PC-9 (cell line): ENCODE data around the gene EPM2AIP1. TPM values are rescaled to one million over a fixed set of nuclear protein-coding genes. Genes with fewer than 3 reads are reported as not detected.

ENCODE experiments used
- BruUV-seq: library from RNA; stranded (reverse); fragments of 400-500 nt; replicated peaks from 2 replicates; lab custom pipeline; 2021; lab: Mats Ljungman, UMichigan
- CTCF ChIA-PET: fragments of 300-600 bp; sonication (Branson Sonifier 250); formaldehyde crosslinking; loops from one replicate; lab custom pipeline; 2022; ENCODE audit warnings: antibody characterized with exemption; lab: Charles Lee
- POLR2A ChIA-PET: fragments of 300-600 bp; sonication (Branson Sonifier 250); formaldehyde crosslinking; loops from one replicate; lab custom pipeline; 2022; ENCODE audit warnings: antibody characterized with exemption; ENCODE audit not compliant: unreplicated experiment; lab: Charles Lee
- DNase-seq, 2 experiments: peaks; one replicate each; pipeline versions ENCODE4 v3.0.0 to v3.0.0-alpha.2; 2015 to 2022; ENCODE audit warnings: mixed read lengths in 1 of 2
- H2AFZ ChIP-seq: fragments of 200-600 bp; sonication (generic); 2 replicates; pipeline ENCODE4 v1.8.1; 2017; ENCODE audit warnings: antibody characterized with exemption
- H3F3A ChIP-seq: fragments of 200-600 bp; sonication (generic); 2 replicates; pipeline ENCODE4 v1.8.1; 2017; ENCODE audit warnings: antibody characterized with exemption, mild to moderate bottlenecking, low read depth; ENCODE audit not compliant: insufficient read depth
- H3K27ac ChIP-seq: fragments of 200-600 bp; sonication (generic); 2 replicates; pipeline ENCODE4 v1.6.1; 2016; ENCODE audit warnings: mixed run types
- H3K27me3 ChIP-seq: fragments of 200-600 bp; sonication (generic); 2 replicates; pipeline ENCODE4 v1.6.1; 2016; ENCODE audit warnings: low read depth, mixed run types; ENCODE audit not compliant: insufficient read depth
- H3K36me3 ChIP-seq: fragments of 200-600 bp; sonication (generic); 2 replicates; pipeline ENCODE4 v1.6.1; 2016; ENCODE audit warnings: low read depth, mixed run types
- H3K4me1 ChIP-seq: fragments of 200-600 bp; sonication (generic); replicated peaks from 2 replicates; pipeline ENCODE4 v1.6.1; 2016; ENCODE audit warnings: mixed run types; ENCODE audit not compliant: insufficient read depth
- H3K4me2 ChIP-seq: fragments of 200-600 bp; sonication (generic); 2 replicates; pipeline ENCODE4 v1.6.1; 2017; ENCODE audit warnings: mixed run types
- H3K4me3 ChIP-seq: fragments of 200-600 bp; sonication (generic); 2 replicates; pipeline ENCODE4 v1.6.1; 2016; ENCODE audit warnings: mixed run types
- H3K79me2 ChIP-seq: fragments of 200-600 bp; sonication (generic); 2 replicates; pipeline ENCODE4 v1.6.1; 2017; ENCODE audit warnings: low read depth, mixed run types
- H3K9me2 ChIP-seq: fragments of 200-600 bp; sonication (generic); 2 replicates; pipeline ENCODE4 v1.8.1; 2017; ENCODE audit warnings: mild to moderate bottlenecking; ENCODE audit not compliant: insufficient read depth
- H3K9me3 ChIP-seq: fragments of 200-600 bp; sonication (generic); 2 replicates; pipeline ENCODE4 v1.8.1; 2016; ENCODE audit warnings: low read depth; ENCODE audit not compliant: insufficient read depth
- H4K20me1 ChIP-seq: fragments of 200-600 bp; sonication (generic); 2 replicates; pipeline ENCODE4 v1.8.1; 2017; ENCODE audit not compliant: insufficient read depth
- EZH2 ChIP-seq: fragments of 200-600 bp; sonication (generic); IDR thresholded peaks from 2 replicates; pipeline ENCODE4 v1.8.0; 2017; ENCODE audit warnings: antibody characterized with exemption, low read depth
- intact Hi-C: fragments of 100-400 bp; cut with micrococcal nuclease; formaldehyde crosslinking; loops from one replicate; pipeline ENCODE4 v1.10.0; 2022; ENCODE audit not compliant: unreplicated experiment
- total RNA-seq: library from RNA; stranded (reverse); gene quantifications from 2 replicates; pipeline ENCODE4 v1.2.3, GENCODE V29; 2021
- TF ChIP-seq, protein P1 (sequence below): fragments of 200-600 bp; sonication (generic); conservative IDR thresholded peaks from 2 replicates; pipeline ENCODE4 v1.6.1; 2017; ENCODE audit warnings: mixed run types, antibody characterized with exemption, mild to moderate bottlenecking, moderate library complexity

EPM2AIP1 gene
- total RNA-seq, 1 experiment from 2014 or later = 10.5 TPM

GRCh38 chr3:36973139-36973538 is 19.8 kb downstream of the EPM2AIP1 start:
- H2AFZ ChIP-seq = no peak overlapping the region
- H3K9me2 ChIP-seq = no peaks in the 10 kb centered on the region
- no peaks in the 10 kb centered on the region for H3K36me3 ChIP-seq
- intact Hi-C loops = no loop called here
- CTCF ChIA-PET = no interaction called here
- TF ChIP-seq EZH2 = no peak
- TF ChIP-seq, protein P1, sequence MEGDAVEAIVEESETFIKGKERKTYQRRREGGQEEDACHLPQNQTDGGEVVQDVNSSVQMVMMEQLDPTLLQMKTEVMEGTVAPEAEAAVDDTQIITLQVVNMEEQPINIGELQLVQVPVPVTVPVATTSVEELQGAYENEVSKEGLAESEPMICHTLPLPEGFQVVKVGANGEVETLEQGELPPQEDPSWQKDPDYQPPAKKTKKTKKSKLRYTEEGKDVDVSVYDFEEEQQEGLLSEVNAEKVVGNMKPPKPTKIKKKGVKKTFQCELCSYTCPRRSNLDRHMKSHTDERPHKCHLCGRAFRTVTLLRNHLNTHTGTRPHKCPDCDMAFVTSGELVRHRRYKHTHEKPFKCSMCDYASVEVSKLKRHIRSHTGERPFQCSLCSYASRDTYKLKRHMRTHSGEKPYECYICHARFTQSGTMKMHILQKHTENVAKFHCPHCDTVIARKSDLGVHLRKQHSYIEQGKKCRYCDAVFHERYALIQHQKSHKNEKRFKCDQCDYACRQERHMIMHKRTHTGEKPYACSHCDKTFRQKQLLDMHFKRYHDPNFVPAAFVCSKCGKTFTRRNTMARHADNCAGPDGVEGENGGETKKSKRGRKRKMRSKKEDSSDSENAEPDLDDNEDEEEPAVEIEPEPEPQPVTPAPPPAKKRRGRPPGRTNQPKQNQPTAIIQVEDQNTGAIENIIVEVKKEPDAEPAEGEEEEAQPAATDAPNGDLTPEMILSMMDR = no peak
- no peak overlapping the region for H3K4me2 ChIP-seq
- no peaks in the 10 kb centered on the region for H3K4me1 ChIP-seq
- no peak for DNase-seq
- H3K27me3 ChIP-seq = no peaks in the 10 kb centered on the region
- no TSS peak for BruUV-seq
- H3K9me3 ChIP-seq = no peaks in the 10 kb centered on the region
- no peak overlapping the region for H3K4me3 ChIP-seq
- no peak overlapping the region for H3K27ac ChIP-seq
- H3K79me2 ChIP-seq = no peaks in the 10 kb centered on the region
- no peaks in the 10 kb centered on the region for H3F3A ChIP-seq
- H4K20me1 ChIP-seq = no peaks in the 10 kb centered on the region
- POLR2A ChIA-PET = no interaction called here

- no peak for DNase-seq
- Histone ChIP-seq H4K20me1 (no peaks in the 10 kb centered on the region), H3K27ac (no peak overlapping the region), H3K9me3 (no peaks in the 10 kb centered on the region), H3K36me3 (no peaks in the 10 kb centered on the region), H3K27me3 (no peaks in the 10 kb centered on the region), H3K4me3 (no peak overlapping the region), H3K9me2 (no peaks in the 10 kb centered on the region), H3K4me1 (no peaks in the 10 kb centered on the region), H3F3A (no peaks in the 10 kb centered on the region), H2AFZ (no peak overlapping the region), H3K79me2 (no peaks in the 10 kb centered on the region), H3K4me2 (no peak overlapping the region)
- CTCF ChIA-PET = no interaction called here
- intact Hi-C loops = no loop called here
- BruUV-seq = no TSS peak
- TF ChIP-seq, protein P1 = no peak
- TF ChIP-seq EZH2 = no peak
- POLR2A ChIA-PET = no interaction called here
These were observed 20.8 kb downstream of the EPM2AIP1 start for GRCh38 chr3:36972163-36972562.

DNA sequence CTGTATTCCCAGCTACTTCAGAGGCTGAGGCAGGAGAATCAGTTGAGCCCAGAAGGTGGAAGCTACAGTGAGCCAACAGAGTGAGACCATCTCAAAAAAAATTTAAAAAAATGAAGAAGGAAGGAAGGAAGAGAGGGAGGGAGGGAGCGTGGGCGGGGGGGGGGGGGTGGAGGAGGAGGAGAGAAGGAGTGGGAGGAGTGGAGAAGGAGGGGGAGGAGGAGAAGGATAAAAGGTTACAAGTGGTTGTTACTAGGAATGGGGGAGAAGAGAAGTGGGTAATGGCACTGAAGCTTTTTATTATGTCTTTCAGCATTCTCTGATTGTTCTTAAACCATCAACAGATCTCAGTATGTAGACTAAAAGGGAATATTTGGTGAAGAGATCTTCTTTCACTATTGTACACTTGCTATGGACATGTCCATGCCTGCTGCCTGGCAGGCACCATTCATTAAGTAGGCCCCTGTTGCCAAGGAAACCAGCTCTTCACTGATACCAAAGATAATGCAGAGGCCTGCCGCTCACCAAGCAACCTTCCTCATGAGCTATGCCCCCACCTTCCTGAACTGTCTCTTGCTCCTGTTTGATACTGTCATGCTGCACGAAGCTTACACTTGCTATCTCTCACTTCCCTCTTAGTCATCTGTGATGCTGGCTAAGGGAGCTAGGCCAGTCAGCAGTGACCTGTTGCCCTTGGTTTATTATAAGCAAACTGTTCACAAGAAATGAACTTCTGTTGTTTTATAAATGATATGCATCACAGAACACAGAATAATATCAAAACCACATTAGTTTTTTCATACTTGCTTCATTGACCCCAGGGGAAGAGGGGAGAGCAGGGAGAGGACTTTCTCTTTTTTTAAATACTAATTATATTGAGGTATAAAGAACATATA is 23.1 kb downstream of the EPM2AIP1 start:
- intact Hi-C loops = no loop called here
- H3K9me2 ChIP-seq = no peaks in the 10 kb centered on the region
- POLR2A ChIA-PET = interaction anchor here (0.6 kb wide), 1 partner anchor 584 kb away, joined by 14 read pairs; no protein-coding TSS in a partner anchor
- no peak overlapping the region for H3K27ac ChIP-seq
- H3K79me2 ChIP-seq = no peaks in the 10 kb centered on the region
- H3K36me3 ChIP-seq = no peaks in the 10 kb centered on the region
- no peaks in the 10 kb centered on the region for H3F3A ChIP-seq
- DNase-seq = peak in 1 of 2 experiments; percentile 5
- BruUV-seq = no TSS peak
- no peak overlapping the region for H3K4me2 ChIP-seq
- H3K4me1 ChIP-seq = peaks cover 8% of the 10 kb centered on the region; the same call in 1 of the 2 replicates
- no peaks in the 10 kb centered on the region for H3K9me3 ChIP-seq
- no peak overlapping the region for H2AFZ ChIP-seq
- CTCF ChIA-PET = no interaction called here
- H3K4me3 ChIP-seq = no peak overlapping the region
- TF ChIP-seq EZH2 = no peak
- TF ChIP-seq, protein P1 = no peak
- no peaks in the 10 kb centered on the region for H4K20me1 ChIP-seq
- H3K27me3 ChIP-seq = no peaks in the 10 kb centered on the region
